ENCODE measurements around the gene SERPINB11. TPM values are rescaled to one million over a fixed set of nuclear protein-coding genes. Genes with fewer than 3 reads are reported as not detected.

SERPINB11 gene
- total RNA-seq, 3 donors from 2014 or later: not detected

GRCh38 chr18:63679820-63680606 lies 22.7 kb upstream of the SERPINB11 start:
- no peak for TF ChIP-seq POLR2A (IDR thresholded peaks at IDR 0.05)
- TF ChIP-seq CTCF (IDR thresholded peaks at IDR 0.05): no peak
- no peak for TF ChIP-seq POLR2AphosphoS5 (IDR thresholded peaks at IDR 0.05)
- H3K4me3 ChIP-seq: no peak overlapping the region
- H3K9me3 ChIP-seq: no peaks in the 10 kb centered on the region
- DNase-seq (ENCODE audit: low spot score in 2 of 2): no peak
- H3K36me3 ChIP-seq: no peaks in the 10 kb centered on the region
- no peaks in the 10 kb centered on the region for H3K4me1 ChIP-seq
- intact Hi-C loops (cut with DNase I; ENCODE audit: low total_unique reads): no loop called here
- no peak overlapping the region for H3K27ac ChIP-seq
- H3K27me3 ChIP-seq: no peaks in the 10 kb centered on the region

GRCh38 chr18:63681449-63682340 lies 21.1 kb upstream of the SERPINB11 start:
- DNase-seq (ENCODE audit: low spot score in 2 of 2): no peak
- H3K4me1 ChIP-seq: no peaks in the 10 kb centered on the region
- TF ChIP-seq POLR2AphosphoS5 (IDR thresholded peaks at IDR 0.05): no peak
- TF ChIP-seq POLR2A (IDR thresholded peaks at IDR 0.05): no peak
- TF ChIP-seq CTCF (IDR thresholded peaks at IDR 0.05): no peak
- intact Hi-C loops (cut with DNase I; ENCODE audit: low total_unique reads): no loop called here
- no peaks in the 10 kb centered on the region for H3K36me3 ChIP-seq
- no peak overlapping the region for H3K4me3 ChIP-seq
- H3K27me3 ChIP-seq: no peaks in the 10 kb centered on the region
- H3K9me3 ChIP-seq: no peaks in the 10 kb centered on the region
- H3K27ac ChIP-seq: no peak overlapping the region

GRCh38 chr18:63683152-63683551 lies 19.6 kb upstream of the SERPINB11 start:
- intact Hi-C loops (cut with DNase I; ENCODE audit: low total_unique reads): no loop called here

GRCh38 chr18:63683890-63684289 lies 18.9 kb upstream of the SERPINB11 start:
- Histone ChIP-seq H3K27ac (no peak overlapping the region), H3K27me3 (no peaks in the 10 kb centered on the region), H3K9me3 (no peaks in the 10 kb centered on the region), H3K4me1 (no peaks in the 10 kb centered on the region), H3K36me3 (no peaks in the 10 kb centered on the region), H3K4me3 (no peak overlapping the region)
- TF ChIP-seq POLR2AphosphoS5 (IDR thresholded peaks at IDR 0.05): no peak
- no peak for TF ChIP-seq POLR2A (IDR thresholded peaks at IDR 0.05)
- no peak for TF ChIP-seq CTCF (IDR thresholded peaks at IDR 0.05)
- DNase-seq (ENCODE audit: low spot score in 2 of 2): no peak
- intact Hi-C loops (cut with DNase I; ENCODE audit: low total_unique reads): no loop called here

More at GRCh38 chr18:63683152-63683551, 19.6 kb upstream of the SERPINB11 start:
- H3K4me3 ChIP-seq: no peak overlapping the region
- H3K9me3 ChIP-seq: no peaks in the 10 kb centered on the region
- DNase-seq (ENCODE audit: low spot score in 2 of 2): no peak
- no peaks in the 10 kb centered on the region for H3K4me1 ChIP-seq
- H3K36me3 ChIP-seq: no peaks in the 10 kb centered on the region
- no peak overlapping the region for H3K27ac ChIP-seq
- TF ChIP-seq POLR2A (IDR thresholded peaks at IDR 0.05) (no peak), POLR2AphosphoS5 (IDR thresholded peaks at IDR 0.05) (no peak), CTCF (IDR thresholded peaks at IDR 0.05) (no peak)
- H3K27me3 ChIP-seq: no peaks in the 10 kb centered on the region

- Histone ChIP-seq H3K27ac (no peak overlapping the region), H3K9me3 (no peaks in the 10 kb centered on the region), H3K4me1 (no peaks in the 10 kb centered on the region), H3K4me3 (no peak overlapping the region), H3K36me3 (no peaks in the 10 kb centered on the region), H3K27me3 (no peaks in the 10 kb centered on the region)
- DNase-seq (ENCODE audit: low spot score in 2 of 2): no peak
- intact Hi-C loops (cut with DNase I; ENCODE audit: low total_unique reads): loop anchor here (5.0 kb wide), 1 partner anchor 813 kb away; no protein-coding TSS in a partner anchor
- TF ChIP-seq CTCF (IDR thresholded peaks at IDR 0.05) (no peak), POLR2AphosphoS5 (IDR thresholded peaks at IDR 0.05) (no peak), POLR2A (IDR thresholded peaks at IDR 0.05) (no peak)
These were observed 18.0 kb upstream of the SERPINB11 start for GRCh38 chr18:63684718-63685117.
